ENCODE data around the gene CAMK2G.
"Not testable (repeated sequence)": the region's sequence is repeated elsewhere in the genome, so short reads cannot be mapped to it uniquely, and the experiment has no call there.

CAMK2G gene

GRCh38 chr10:73901261-73901660, 26.9 kb upstream of the CAMK2G start:
- DNase-seq = no peak

- no peak for DNase-seq
Measured at GRCh38 chr10:73900064-73900463, 25.7 kb upstream of the CAMK2G start.

GRCh38 chr10:73899423-73899822, 25.1 kb upstream of the CAMK2G start:
- no peak for DNase-seq

- DNase-seq = no peak
Measured at GRCh38 chr10:73898730-73899410, 24.5 kb upstream of the CAMK2G start.

GRCh38 chr10:73897693-73898092, 23.3 kb upstream of the CAMK2G start:
- DNase-seq = no peak

DNA sequence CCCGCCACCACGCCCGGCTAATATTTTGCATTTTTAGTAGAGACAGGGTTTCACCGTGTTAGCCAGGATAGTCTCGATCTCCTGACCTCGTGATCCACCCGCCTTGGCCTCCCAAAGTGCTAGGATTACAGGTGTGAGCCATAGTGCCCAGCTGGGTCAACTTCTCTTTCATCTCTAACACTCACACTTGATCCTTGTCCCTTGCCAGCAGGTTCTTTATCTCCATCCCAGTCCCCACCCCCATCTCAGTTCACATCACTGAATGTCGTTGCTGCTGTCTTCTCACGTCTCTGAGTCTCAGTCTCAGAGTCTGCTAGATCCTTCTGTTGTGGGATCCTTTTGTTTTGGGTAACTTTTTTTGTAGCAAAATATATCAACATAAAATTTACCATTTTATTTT, 21.0 kb upstream of the CAMK2G start:
- DNase-seq = not testable (repeated sequence)

DNA sequence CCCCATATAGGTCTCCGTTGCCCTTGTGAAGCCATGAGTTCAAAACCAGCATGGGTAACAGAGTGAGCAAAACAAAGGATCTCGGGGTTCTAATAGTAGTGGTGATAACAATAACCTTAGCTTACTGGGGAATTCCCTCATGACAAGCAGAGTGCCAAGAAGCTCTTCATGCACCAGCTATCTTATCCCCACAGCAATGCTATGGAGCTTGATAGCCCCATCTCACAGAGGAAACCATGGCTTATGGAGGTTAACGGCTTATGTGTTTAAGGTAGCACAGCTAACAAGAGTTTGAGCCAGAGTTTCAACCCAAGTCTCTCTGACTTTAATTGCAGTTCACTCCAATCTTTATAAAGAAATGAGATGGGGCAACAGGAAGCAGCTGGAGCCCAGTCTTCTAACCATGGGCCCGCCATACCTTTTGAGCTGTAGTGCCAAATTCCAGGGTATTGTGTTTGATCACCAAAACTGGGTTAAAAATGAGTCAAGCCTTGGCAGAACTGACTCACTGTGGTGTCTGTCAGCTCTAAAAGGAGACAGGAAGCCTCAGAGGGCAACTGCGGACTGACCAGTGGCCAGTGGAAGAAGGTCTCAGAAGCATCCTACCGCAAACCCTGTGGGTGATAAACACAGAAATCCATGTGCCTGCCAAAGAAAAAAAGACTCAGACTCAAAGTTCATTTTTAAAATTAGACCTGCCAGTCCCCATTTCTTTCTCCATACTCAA, 20.1 kb upstream of the CAMK2G start:
- DNase-seq = no peak

- DNase-seq = no peak
Measured at GRCh38 chr10:73893426-73893825, 19.1 kb upstream of the CAMK2G start.

DNA sequence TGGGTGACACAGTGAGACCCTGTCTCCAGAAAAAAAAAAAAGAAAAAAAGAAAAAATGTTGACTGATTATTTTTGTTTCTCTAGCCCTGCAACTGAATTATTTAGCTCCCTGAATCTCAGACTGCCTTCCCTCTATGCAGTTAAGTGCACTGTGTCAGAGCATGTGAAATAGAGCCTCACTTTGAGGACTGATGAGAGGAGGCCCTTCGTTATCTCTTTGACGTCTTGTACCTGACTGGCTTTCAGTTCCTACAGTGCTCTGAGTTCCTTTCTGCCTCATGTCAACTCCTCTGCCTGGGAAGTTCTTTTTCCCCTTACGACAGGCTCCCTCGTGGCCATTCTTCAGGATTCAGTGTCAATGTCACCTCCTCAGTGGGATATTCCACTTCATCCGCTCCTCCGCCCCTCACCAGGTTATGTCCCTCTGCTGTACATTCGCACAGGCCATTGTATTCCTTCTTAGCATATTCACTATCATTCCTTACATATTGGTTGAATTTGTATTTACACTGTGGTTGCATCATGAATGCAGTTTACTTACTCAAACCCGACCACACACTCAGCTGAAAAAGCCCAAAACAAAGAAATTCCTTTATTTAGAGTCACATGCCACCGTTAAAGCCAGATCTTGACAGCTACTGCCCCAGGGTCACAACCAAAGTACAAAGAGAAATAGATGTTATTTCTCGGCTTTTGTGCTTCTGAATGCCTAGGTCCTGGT, 18.1 kb upstream of the CAMK2G start:
- DNase-seq = no peak

GRCh38 chr10:73891540-73891939, 17.2 kb upstream of the CAMK2G start:
- no peak for DNase-seq

DNA sequence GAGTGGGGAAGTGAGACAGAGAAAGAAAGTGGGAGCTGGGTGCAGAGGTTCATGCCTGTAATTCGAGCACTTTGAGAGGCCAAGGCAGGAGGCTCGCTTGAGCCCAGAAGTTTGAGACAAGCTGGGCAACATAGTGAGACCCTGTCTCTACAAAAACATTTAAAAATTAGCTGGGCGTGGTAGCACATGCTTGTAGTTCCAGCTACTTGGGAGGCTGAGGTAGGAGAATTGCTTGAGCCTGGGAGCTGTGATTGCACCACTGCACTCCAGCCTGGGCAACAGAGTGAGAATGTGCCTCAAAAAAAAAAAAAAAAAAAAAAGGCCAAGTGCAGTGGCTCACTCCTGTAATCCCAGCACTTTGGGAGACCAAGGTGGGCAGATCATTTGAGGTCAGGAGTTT, 16.5 kb upstream of the CAMK2G start:
- not testable (repeated sequence) for DNase-seq

DNA sequence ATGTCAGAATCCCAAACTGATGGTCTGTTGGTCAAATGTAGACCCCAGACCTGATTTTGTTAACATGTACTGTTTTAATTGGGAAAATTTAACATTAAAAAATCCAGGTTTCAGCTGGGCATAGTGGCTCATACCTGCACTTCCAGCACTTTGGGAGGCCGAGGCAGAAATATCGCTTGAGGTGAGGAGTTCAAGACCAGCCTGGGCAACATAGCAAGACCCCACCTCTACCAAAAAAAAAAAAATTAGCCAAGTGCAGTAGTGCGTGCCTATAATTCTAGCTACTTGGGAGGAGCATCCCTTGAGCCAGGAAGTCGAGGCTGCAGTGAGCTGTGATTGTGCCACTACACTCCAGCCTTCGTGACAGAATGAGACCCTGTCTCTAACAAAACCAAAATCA, 15.9 kb upstream of the CAMK2G start:
- DNase-seq = no peak

- not testable (repeated sequence) for DNase-seq
Measured at GRCh38 chr10:73889416-73889815, 15.1 kb upstream of the CAMK2G start.

DNA sequence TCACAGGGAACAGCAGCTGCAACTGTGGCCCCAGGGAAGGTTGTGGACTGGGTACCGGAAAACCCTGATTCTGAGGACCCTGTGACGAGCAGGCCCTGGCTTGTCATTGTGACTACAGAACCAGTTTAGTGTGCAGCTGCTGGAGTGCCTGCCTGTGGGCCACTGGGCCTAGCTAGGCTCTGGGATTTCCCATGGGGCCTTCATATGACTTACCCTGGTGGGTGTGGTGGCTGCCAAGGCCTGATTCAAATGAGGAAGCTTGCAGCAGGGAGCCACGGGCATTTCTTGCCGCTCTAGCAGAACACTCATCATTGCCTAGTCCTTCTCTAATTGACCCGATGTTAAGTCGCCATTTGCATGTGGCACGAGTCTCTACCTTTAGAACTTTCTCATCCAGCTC, 14.7 kb upstream of the CAMK2G start:
- peak; percentile 80 for DNase-seq

GRCh38 chr10:73888514-73888913, 14.2 kb upstream of the CAMK2G start:
- DNase-seq = peak; percentile 49

DNA sequence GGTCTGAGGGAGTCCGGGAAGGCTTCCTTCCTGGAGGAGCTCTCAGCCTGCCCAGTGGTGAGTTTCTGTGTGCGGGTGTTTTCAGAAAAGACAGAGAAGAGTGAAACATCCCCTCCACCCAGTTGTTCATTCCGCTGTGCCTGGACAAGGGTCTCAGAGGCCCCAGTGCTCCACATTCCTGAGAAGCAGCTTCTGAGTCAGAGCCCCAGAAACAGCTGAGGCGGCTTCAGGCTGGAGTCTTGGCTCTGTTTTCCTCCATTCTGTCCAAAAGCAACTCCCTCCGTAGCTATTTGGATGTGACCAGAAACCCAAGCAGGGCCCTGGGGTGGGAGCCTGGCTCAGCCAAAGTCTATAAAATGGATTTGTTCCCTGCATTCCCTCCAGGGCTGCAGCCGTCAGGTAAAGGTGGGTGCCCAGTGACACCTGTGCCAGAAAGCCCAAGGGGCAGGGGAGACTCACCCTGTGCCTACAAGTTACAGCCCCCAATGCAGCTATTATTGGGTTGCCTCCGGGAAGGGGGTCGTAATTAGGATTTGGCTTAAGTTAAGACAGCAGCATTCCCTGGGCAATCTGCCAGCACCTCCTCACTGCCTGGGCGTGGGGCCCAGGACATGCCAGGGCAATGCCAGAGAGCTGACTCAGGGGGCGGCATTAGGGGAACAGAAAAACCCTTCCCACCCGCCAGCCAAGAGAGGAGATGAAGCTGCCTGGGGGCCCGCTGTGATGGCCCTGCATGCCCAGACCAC, 13.1 kb upstream of the CAMK2G start:
- peak; percentile 42 for DNase-seq

DNA sequence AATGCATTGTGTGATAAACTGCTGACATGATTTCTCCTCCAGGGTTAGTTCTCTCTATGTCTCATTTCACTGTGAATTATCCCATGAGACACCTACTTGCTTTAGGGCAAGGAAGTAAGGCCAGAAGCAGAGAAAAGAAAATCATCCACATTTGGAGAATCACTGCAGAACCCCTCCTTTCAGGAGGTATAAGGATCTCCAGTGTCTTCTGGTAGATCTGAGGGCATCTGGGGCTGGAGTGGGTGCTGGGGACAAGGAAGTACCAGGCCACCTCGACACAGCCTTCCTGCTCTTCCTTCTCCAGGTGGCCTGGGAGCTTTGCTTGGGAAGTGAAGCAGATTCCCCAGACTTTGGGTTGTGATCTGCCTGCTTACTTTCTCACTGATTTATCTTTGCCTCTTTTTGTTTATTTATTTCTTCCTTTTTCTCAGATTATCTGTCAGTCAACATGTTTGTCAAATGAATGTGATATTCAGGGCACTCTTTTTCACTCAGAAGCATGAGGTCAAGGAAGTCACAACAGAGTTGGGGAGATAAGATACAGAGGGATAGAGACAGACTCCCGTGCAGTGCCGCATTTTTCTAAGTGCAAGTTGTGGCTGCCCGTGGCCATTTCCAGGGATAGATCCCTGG, 12.4 kb upstream of the CAMK2G start:
- DNase-seq = no peak

- peak; percentile 60 for DNase-seq
Measured at GRCh38 chr10:73886085-73886529, 11.8 kb upstream of the CAMK2G start.

GRCh38 chr10:73884017-73884416, 9.7 kb upstream of the CAMK2G start:
- no peak for DNase-seq

DNA sequence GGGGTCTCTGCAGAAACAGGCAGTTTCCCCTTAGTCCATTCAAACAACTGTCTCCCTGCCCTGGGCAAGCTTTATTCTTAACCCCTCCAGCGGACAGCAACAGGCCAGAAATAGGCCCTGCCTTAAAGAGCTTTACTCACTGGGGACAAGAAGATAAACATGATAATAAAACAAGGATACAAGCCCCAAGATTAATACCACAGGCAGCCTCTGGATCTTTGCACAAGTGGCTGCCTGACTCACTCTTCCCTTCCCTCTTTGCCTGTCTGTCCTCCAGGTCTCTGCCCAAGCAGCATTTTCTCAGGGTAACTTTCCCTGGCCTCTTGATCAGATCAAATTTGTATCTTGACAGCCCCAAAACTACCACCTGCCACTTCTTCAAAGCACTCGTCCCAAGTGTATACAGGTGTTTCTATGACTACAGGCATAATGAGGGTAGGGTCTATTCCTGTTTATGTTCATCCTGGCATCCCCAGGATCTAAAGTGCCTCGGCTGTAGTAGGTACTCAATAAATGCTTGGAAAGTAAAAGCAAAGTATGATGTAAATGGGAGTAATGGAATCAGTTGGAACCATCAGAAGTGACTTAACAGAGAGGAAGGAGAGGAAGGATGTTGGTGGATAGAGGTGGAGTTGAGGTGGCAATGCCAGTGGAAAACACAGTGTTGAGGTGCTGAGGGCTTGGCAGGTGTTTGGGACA, 7.0 kb upstream of the CAMK2G start:
- DNase-seq = no peak

- peak; percentile 65 for DNase-seq
Measured at GRCh38 chr10:73879296-73880173, 5.2 kb upstream of the CAMK2G start.

All from NCI-H345 (cell line).